HS-5 (cell line): ENCODE results near the gene LPIN1.
"Not testable (repeated sequence)": the region's sequence is repeated elsewhere in the genome, so short reads cannot be mapped to it uniquely, and the experiment has no call there.

Experiments used
- DNase-seq: peaks from one replicate; pipeline ENCODE4 v3.0.0-alpha.2; 2012; ENCODE audit warnings: low read depth

The LPIN1 gene

DNA sequence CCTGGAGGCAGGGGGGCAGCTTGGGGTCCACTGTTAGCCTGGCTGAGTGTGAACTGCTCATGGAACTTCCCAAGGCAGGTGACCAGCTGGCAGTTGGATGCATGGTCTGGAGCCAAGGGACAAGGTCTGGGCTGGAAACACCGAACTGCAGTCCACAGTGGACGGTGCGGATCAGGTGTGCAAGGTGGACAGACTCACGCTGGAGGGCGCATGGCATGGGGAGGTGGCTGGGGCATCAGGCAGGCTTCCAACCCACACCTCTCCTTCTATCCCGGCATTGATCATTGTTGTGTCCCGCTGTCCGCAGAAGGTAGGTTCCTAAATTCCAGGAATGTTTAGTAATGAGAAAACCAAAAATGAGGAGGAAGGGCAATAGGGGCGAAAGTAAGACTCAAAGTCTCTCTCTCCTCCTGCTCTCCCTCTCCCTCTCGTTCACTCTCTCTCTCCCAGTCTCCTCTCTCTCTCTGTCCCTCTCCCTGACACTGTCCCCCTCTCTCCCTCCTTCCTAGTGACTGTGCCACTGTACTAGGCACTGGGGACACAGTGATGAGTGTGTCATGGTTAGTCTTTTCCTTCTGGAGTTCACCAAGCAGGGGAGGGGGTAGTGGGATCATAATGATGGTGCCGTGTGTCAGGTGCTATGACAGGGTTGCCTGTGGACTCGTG lies 30.3 kb upstream of the LPIN1 start:
- no peak for DNase-seq

DNA sequence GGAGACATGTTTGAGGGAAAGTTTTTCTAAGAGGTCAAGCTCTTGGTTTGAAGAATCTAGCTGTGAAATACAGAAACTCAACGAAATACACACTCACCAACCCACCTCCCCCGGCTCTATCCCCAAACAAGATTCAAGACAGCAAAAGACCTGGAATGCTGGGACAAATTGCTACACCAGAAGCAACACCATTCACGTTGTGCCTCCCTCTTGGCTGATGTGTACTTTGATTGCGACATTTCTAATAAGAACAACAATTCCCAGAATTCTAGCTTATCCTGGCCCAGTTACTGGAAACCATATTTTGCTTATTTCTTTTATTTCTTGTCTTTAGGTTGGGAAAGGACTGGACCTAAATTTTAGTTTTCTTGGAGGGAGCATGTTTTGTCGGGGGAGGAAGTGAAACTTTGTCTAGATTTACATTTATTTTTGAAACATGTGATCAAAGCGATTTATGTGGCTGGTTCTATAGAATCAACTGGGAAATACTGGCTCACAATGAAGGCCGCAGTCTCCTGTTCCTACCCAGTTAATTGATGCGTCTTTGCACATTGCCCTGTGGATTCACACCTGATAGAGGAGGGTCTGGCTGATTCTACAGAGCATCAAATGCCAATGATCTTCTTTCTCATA lies 29.6 kb upstream of the LPIN1 start:
- DNase-seq = no peak

DNA sequence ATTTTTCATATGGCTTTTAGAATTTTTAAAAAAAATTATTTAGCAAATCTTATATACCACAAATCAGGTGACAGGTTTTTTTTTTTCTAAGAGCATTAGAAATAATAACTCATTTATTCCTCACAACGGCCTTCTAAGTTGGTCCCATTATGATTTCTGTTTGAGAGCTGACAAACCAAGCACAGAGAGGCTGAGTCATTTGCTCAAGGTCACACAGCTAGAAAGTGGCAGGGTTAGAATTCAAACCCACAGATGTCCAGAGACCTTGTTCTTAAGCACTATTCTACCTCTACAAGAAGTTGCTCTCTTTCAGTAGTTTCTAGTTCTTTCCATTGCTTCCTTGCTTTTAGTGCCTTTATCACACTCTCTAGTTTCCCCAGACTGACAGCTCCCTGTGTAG lies 28.8 kb upstream of the LPIN1 start:
- no peak for DNase-seq

DNA sequence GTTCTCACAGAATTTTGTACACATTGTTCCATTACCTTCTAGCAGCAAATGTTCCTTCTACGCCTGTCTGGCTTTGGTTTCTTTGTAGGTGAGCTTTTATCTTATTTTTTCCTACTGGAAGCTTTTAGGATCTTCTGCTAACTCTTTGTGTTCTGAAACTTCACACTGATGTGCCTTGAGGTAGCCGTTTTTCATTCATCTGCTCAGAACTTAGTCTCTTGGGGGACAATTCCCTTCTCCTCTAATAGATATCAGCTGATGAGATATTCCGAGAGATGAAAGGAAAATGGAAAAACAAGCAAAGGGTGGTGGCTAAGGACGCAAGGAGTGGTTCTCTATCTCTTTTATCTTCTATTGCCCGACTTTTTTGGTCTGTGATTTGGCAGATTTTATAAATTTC lies 27.8 kb upstream of the LPIN1 start:
- DNase-seq = no peak

DNA sequence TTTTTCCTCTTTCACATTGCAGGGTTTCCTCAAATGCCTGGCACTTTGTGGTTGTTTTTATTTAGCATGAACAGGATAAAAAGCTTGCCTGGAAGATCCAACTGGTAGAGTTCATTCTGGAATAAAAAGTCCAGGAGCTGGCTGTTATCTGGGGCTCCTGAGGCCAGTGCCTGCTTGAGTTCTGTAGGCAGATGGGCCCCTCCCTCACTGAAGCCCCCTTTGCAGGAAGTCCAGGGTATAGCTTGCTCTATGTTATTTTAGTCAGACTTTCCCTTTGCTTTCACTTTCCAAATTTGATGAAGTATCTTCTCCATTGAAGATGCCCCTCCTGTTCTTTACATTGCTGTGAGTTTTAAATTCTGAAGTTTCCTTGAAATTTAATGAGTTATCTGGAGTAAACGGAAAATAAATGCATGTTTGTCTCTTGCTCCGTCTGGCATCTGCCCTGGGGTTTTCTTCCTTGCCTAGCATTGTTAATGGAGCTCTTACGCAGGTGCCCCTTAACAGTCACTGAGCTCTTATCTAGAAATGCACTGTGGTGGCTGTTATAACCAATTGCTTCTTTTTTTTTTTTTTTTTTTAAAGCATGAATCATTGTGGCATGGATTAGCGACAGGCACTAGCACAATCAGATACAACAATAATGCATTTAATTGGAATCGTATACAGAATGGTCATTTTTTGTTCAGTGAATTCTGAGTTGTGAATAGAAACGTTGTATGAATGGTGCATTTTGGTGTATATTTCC lies 27.0 kb upstream of the LPIN1 start:
- DNase-seq = no peak

DNA sequence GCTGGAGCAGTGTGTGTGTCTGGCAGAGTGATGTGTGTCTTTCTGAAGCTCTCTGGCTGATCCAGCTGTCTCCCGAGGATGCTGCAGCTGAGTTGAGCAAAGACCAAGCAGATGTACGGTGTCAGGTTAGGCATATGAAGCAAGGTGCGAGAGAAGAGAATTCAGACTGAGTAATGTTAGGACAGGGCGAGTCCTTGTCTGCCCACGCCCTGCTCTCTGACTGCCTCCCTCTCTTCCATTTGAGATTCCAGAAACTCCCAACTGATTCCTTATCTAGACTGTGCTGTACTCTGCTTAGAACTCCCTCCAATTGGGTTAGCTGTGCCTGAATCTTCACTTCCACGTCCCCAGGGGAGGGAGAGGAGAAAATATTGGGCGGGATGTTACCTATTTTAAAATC lies 25.7 kb upstream of the LPIN1 start:
- no peak for DNase-seq

DNA sequence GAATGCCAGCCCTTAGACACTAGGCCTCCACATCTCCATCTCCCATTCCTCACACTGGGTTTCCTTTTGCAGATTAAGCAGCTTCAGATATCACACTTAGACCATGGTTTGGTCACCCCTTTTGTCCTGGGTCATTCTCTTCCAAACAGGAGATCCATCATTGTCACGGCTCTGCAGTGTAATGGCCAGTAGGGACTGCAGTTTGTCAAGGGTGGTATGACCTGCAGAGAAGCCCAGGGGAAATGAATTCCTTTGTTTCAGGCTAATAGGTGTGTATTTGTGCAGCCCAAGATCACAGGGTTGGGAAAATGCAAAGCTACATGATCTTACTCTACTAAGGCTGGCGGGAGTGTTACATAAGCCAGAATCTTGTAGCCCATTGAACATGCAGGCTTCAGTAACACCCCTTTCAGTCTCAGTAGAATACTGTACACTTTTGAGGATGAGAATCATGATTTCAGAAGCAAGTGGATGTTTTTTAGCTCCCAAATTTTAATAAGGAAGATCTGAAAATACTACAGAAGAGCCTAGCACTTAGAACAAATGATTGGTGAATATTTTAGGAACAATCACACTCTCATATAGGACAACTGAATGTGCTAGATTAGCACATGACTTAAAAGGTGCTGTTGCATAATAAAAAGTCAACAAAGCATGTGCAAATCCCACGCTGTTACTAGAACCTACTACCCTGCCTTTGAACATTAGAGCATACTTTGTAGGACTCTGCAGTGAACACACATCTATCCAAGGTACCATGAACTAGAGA lies 24.0 kb upstream of the LPIN1 start:
- no peak for DNase-seq

DNA sequence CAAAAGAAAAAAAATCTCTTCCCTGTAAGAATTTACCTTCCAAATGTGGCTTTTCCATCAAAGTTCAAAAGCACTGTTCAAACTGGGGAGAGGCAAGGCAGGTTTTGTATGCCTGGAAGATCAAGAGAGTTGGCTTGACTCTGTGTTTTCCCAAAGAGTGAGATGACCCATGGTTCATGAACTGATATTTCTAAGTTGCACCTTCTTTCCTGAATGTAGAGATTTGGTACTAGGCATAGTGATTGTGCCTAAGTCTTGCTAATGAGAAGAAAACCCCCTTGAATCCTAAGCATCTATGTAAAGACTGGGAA lies 23.4 kb upstream of the LPIN1 start:
- DNase-seq = no peak

DNA sequence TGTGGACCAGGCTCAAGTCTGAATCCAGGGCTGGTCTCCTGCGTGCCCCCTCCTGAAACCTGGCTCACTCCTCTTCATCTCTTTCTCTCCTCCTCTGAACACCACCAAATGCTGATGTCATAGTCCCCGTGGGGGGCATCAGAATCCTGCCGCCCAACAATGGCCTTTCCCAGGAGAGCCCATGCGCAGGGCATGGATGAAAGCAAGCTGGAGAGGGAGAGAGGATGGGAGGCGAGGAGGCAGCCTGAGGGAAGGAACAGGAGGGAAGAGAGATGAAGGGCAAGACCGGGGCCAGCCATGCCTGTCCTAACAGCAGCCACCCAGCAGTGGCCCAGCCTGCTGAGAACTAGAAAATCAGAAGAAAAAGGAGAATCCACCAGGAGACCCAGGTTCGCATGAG lies 22.3 kb upstream of the LPIN1 start:
- no peak for DNase-seq

DNA sequence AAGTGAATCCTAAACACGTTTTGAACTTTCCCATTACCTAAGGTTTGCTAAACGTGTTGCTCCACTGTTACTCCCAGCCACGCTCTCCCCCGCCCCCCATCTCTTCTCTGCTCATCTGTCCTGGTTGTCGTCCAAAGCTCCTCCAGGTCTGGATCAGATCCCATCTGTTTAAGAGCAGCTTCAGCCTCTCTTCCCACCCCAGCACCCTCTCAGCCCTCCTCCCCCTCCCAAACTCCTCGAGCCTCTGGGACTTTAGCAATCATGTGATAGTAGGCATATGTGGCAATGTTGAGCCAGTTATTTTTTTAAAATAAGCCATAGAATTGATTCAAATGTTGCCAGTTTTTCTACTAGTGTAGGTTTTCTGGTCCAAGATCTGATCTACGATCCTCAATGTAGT lies 20.0 kb upstream of the LPIN1 start:
- no peak for DNase-seq

DNA sequence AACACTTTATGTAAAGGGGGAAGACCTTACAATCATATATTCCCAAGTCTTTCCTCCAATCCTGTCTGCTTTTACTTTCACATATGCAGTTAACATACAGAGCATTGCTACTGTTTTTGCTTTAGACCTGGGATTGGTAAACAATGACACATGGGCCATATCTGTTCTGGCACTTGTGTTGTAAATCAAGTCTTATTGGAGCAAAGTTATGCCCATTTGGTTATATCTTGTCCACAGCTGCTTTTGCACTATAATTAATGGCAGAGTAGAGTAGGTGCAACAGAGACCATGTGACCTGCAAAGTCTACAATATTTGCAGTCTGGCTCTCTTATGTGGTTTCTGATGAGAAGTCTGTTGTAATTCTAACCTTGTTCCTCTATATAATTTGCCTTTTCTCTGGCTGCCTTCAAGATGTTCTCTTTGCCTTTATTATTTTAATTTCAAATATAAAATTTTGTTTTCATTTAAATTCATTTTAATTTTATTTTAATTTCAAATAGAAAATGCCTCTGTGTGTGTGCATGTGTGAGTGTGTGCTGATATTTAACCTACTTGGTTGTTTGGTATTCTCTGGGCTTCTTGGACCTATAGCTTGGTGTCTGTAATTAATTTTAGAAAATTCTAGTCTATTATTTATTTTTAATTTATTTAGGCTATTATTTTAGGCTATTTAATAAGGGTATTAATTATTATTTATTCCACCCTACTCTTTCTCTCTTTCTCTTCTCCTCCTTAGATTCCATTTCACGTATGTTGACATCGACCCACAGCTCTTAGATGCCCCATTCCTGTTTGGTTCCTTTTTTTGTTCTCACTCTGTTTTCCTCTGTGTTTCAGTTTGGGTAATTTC lies 16.8 kb upstream of the LPIN1 start:
- no peak for DNase-seq

DNA sequence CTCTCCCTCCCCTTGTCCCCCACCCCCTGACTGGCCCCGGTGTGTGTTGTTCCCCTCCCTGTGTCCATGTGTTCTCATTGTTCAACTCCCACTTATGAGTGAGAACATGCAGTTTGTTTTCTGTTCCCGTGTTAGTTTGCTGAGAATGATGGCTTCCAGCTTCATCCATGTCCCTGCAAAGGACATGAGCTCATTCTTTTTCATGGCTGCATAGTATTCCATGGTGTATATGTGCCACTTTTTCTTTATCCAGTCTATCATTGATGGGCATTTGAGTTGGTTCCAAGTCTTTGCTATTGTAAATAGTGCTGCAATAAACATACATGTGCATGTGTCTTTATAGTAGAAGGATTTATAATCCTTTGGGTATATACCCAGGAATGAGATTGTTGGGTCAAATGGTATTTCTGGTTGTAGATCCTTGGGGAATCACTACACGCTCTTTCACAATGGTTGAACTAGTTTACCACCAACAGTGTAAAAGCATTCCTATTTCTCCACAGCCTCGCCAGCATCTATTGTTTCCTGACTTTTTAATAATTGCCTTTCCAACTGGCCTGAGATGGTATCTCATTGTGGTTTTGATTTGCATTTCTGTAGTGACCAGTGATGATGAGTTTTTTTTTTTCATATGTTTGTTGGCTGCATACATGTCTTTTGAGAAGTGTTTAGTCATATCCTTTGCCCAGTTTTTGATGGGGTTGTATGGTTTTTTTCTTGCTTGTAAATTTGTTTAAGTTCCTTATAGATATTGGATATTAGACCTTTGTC lies 15.0 kb upstream of the LPIN1 start:
- DNase-seq = not testable (repeated sequence)

DNA sequence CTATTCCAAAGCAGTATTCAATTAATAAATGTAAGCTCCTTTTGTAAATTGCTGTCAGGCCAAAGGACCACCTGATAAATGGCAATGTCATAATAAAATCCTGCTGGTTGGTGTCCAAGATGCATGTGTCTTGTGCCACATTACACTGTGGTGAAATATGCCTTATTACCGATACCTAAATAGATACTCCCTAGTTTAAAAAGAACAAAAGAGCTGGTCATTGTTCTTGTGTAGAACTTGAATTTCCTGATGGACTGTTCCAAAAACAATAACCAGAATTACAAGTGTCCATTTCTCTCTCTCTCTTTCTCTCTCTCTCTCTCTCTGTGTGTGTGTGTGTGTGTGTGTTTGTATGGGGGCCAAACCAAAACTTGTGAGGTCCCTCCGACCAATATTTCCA lies 13.8 kb upstream of the LPIN1 start:
- no peak for DNase-seq

DNA sequence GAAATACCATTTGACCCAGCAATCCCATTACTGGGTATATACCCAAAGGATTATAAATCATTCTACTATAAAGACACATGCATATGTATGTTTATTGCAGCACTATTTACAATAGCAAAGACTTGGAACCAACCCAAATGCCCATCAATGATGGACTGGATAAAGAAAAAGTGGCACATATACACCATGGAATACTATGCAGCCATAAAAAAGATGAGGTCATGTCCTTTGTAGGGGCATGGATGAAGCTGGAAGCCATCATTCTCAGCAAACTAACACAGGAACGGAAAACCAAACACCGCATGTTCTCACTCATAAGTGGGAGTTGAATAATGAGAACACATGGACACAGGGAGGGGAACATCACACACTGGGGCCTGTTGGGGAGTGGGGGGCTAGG lies 8.6 kb upstream of the LPIN1 start:
- DNase-seq = not testable (repeated sequence)

DNA sequence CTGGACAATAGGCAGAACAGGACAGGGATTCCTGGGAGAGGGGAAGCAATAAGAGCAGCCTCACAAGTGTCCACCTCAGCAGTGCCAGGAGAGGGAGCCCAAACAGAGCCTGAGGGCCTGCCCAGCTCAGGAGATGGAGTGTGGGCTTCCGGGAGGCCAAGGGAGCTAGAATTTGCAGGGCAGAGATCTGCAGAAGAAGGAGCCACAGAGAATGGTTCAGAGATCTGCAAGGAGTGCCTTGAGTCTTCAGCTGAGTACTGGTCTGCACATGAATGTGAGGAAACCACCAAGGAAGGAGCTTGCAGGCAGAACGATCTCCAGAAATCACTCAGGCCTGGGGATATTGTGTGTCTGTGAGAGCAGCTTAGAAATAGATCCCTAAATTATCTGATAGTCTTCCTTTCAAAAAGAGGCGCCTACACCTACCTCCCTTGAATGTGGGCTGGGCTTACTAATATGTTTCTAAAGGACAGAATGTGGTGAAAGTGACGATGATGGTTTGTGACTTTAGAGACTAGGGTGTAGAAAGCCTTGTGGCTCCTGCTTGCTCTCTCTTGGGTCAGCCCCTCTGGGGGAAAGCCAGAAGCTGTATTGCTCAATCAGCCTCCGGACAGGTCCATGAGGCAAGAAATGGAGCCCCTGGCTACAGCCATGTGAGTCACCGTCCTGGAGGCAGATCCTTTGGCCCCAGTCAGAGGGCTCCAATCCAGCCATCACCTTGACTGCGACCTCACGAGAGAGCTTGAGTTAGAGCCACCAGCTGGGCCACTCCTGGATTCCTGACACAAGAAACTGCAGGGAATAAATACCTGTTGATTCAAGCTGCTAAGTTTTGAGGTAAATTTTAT lies 7.6 kb upstream of the LPIN1 start:
- DNase-seq = no peak

DNA sequence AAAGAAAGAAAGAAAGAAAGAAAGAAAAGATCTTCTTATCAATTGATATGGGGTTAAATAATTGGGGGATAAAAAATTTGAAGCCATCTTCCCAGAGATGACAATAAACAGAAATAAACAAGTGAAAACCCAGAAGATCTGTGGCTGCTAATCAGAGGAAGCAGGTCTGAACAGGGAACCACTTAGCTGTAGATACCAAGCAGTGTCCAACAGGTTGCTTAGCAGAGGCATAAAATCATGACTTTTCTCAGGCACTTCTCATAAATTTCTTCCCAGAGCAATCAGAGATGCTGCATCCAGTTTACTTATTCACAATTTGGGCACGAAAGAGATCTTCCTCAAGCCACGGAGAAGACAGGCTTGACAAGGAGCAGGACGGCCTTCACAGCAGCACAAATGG lies 5.7 kb upstream of the LPIN1 start:
- DNase-seq = no peak

DNA sequence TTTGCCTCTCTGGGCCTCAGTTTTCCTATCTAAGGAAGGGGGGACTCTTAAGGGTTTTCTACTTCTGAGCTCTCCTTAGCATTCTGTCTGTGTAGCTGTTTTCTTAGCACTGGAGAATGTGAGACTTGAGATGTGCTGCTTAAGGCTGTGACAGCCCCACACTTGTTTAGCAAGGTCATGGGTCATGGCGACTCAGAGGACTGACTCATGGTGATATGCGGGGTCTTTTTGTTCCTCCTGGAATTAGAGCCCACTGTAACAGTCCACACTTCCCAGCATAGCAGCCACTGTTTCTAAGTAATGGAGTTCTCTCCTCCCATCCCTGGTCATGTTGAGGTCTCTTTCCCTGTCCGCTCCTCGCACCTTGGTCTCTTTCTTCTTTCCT lies 4.1 kb upstream of the LPIN1 start:
- no peak for DNase-seq

DNA sequence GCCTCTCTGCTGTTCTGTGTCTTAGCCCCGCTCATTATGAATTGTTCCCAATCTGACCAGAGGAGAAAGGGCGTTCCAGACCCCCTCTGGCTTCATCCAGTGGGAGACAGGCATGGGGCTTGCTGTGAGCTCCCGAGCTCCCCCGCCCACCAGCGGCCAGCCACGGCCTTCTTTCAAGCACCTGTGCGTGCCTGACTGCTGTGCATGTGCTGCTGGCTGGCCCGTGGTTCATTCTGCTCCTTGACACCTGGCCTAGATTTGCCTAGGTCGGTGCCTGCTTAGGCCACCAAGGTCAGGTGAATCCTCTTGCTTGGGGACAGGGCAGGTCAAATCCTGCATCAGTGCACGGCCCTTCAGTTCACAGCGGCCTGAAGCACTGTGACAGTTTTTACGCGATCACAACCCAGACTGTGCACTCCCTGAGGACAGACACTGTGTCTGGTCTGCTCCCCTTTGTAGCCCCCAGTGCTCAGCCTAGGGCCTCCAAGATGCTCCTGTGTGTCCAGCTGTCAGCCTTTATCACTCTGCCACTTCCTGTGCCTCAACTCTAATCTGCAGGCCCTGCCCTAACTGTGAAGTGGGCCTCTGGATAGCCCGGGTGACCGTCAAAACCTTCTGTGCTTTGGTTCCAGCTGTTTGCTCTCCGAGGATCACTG lies 3.6 kb upstream of the LPIN1 start:
- DNase-seq = no peak

DNA sequence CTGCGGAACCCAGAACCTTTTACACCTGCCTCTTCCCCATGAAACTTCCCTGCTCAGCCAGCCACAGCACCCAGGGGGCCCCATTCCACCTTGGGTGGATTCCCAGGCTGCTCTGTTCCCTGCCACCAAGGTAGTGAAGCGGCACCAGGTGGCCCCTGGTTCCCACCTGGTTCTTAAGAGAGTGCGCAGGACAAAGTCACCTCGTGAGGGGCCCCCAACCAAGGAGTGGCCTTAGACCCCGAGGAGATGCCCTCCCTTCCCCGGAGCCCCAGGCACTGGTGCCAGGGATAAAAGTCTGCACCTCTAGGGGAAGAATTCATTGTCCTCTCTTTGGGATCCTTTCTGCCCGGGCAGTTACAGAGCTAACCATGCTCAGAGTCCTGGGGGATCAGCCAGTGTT lies 3.1 kb upstream of the LPIN1 start:
- no peak for DNase-seq
